Mesothelial cell of epicardium (in vitro differentiated cells): ENCODE results near the gene SPSB2. TPM values are rescaled to one million over a fixed set of nuclear protein-coding genes. Genes with fewer than 3 reads are reported as not detected.

ENCODE experiments used
- DNase-seq, 2 experiments: peaks; one replicate each; pipeline ENCODE4 v3.0.0; 2021; ENCODE audit warnings: low spot score in 2 of 2; ENCODE audit not compliant: unreplicated experiment in 2 of 2
- H3K27ac Mint-ChIP-seq: 2 replicates; pipeline ENCODE4 v1.8.0; 2021; ENCODE audit warnings: mixed read lengths
- H3K27me3 Mint-ChIP-seq: 2 replicates; pipeline ENCODE4 v1.8.0; 2021; ENCODE audit warnings: low read depth, mixed read lengths
- H3K36me3 Mint-ChIP-seq: 2 replicates; pipeline ENCODE4 v1.8.0; 2021; ENCODE audit warnings: mixed read lengths
- H3K4me1 Mint-ChIP-seq: 2 replicates; pipeline ENCODE4 v1.8.0; 2021; ENCODE audit warnings: mixed read lengths
- H3K4me3 Mint-ChIP-seq: 2 replicates; pipeline ENCODE4 v1.8.0; 2021; ENCODE audit warnings: mild to moderate bottlenecking, moderate library complexity, mixed read lengths
- H3K9me3 Mint-ChIP-seq: 2 replicates; pipeline ENCODE4 v1.8.0; 2021; ENCODE audit warnings: mixed read lengths
- CTCF ChIP-seq: fragments of 200-600 bp; sonication (generic); IDR thresholded peaks from one replicate; pipeline ENCODE4 v1.5.0; 2021; ENCODE audit warnings: antibody characterized with exemption; ENCODE audit not compliant: unreplicated experiment
- total RNA-seq: library from RNA; stranded (reverse); gene quantifications from 3 replicates; pipeline ENCODE4 v1.2.1, GENCODE V29; 2021

SPSB2 gene
- total RNA-seq, 1 donor from 2014 or later = 2.9 TPM

GRCh38 chr12:6833189-6833890, 39.8 kb downstream of the SPSB2 start:
- no peak overlapping the region for H3K27ac Mint-ChIP-seq
- H3K4me1 Mint-ChIP-seq = peaks cover 8% of the 10 kb centered on the region
- H3K36me3 Mint-ChIP-seq = peaks cover 8% of the 10 kb centered on the region
- DNase-seq = no peak
- no peak for TF ChIP-seq CTCF
- no peaks in the 10 kb centered on the region for H3K9me3 Mint-ChIP-seq
- H3K27me3 Mint-ChIP-seq = no peaks in the 10 kb centered on the region
- no peak overlapping the region for H3K4me3 Mint-ChIP-seq

GRCh38 chr12:6832125-6832524, 41.0 kb downstream of the SPSB2 start:
- Mint-ChIP-seq H3K36me3 (peaks cover 8% of the 10 kb centered on the region), H3K4me1 (peaks cover 16% of the 10 kb centered on the region), H3K9me3 (no peaks in the 10 kb centered on the region), H3K4me3 (no peak overlapping the region), H3K27ac (no peak overlapping the region), H3K27me3 (no peaks in the 10 kb centered on the region)
- DNase-seq = no peak
- no peak for TF ChIP-seq CTCF

GRCh38 chr12:6831450-6831995, 41.6 kb downstream of the SPSB2 start:
- H3K27ac Mint-ChIP-seq = no peak overlapping the region
- no peak for DNase-seq
- H3K27me3 Mint-ChIP-seq = no peaks in the 10 kb centered on the region
- no peaks in the 10 kb centered on the region for H3K9me3 Mint-ChIP-seq
- peaks cover 8% of the 10 kb centered on the region for H3K36me3 Mint-ChIP-seq
- no peak overlapping the region for H3K4me3 Mint-ChIP-seq
- TF ChIP-seq CTCF = no peak
- peaks cover 17% of the 10 kb centered on the region for H3K4me1 Mint-ChIP-seq

- Mint-ChIP-seq H3K27ac (no peak overlapping the region), H3K36me3 (peaks cover 8% of the 10 kb centered on the region), H3K27me3 (no peaks in the 10 kb centered on the region), H3K4me3 (peak overlapping the region; percentile 45), H3K4me1 (peaks cover 17% of the 10 kb centered on the region), H3K9me3 (no peaks in the 10 kb centered on the region)
- no peak for TF ChIP-seq CTCF
- DNase-seq = no peak
Observed at GRCh38 chr12:6830999-6831398, 42.1 kb downstream of the SPSB2 start.

GRCh38 chr12:6830286-6830890, 42.7 kb downstream of the SPSB2 start:
- H3K27ac Mint-ChIP-seq = no peak overlapping the region
- H3K36me3 Mint-ChIP-seq = peaks cover 8% of the 10 kb centered on the region

More at GRCh38 chr12:6830286-6830890, 42.7 kb downstream of the SPSB2 start:
- peaks cover 2% of the 10 kb centered on the region for H3K27me3 Mint-ChIP-seq
- peak overlapping the region; percentile 93 for H3K4me3 Mint-ChIP-seq
- no peak for DNase-seq
- TF ChIP-seq CTCF = no peak
- no peaks in the 10 kb centered on the region for H3K9me3 Mint-ChIP-seq
- H3K4me1 Mint-ChIP-seq = peaks cover 20% of the 10 kb centered on the region
